ENCODE data around the gene DNAJC21.

DNAJC21 gene

DNA sequence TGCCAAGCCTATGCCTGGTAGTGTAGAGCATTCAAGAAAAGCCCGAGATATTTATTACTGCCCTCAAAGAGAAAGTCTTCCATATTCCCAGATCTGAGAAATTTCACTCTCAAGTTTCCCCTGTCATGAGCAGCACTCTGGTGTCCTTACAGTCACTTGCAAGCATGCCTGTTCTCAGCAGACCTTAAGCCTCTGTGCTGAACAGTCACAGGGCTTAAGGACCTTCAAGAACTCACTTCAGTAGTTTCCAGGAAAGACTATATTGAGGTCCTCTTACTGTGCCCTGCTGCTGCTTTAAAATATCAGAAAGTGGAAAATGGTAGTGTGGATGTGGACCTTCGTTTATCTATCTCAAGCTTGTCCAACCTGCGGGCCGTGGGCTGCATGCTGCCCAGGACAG lies 53.5 kb downstream of the DNAJC21 start:
- no peak for DNase-seq (ENCODE audit: low read depth)

DNA sequence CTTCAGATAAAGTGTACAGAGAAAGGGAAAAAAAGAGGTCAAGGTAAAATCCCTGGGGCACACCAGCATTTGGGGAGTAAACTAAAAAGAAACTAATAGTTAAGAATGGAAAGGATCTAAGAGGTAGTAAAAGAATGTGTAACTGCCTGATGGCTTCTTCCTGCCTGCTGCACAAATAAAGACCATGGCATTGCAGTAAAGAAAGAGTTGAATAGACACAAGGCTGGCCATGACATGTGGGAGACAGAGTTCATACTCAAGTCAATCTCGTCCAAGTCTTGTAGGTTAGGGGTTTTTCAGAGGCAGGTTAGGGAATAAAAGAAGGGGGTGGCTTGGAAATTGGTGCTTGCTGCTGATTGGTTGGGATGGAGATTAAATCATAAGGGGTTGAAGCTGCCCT lies 57.6 kb downstream of the DNAJC21 start:
- no peak for DNase-seq (ENCODE audit: low read depth)

DNA sequence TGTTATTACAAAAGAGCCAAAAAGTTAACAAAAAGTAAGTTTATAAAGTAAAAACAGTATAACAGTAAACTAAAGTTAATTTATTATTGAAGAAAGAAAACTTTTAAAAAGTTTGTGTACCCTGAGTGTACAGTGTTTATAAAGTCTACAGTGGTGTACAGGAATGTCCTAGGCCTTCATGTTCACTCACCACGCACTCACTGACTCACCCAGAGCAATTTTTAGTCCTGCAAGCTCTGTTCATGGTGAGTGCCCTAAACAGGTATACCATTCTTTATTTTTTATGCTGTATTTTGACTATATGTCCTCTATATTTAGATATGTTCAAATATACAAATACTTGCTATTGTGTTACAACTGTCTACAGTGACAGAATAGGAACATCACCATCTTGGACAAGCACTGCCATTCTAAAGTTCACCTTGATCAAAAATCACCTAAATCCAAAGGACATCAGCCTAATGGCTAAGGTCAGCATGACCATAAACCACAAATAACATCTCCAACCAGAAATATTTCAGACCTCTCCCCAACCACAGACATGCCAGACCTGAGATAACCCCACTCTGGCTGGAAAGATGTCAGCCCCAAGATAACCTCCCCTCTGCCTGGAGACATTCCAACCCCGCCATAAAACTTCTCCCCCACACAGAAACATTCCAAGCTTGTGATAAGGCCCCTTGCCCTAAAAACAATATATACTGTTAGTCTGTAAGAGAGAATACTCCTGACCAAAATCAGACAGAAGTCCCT lies 62.3 kb downstream of the DNAJC21 start:
- DNase-seq (ENCODE audit: low read depth) = no peak

DNA sequence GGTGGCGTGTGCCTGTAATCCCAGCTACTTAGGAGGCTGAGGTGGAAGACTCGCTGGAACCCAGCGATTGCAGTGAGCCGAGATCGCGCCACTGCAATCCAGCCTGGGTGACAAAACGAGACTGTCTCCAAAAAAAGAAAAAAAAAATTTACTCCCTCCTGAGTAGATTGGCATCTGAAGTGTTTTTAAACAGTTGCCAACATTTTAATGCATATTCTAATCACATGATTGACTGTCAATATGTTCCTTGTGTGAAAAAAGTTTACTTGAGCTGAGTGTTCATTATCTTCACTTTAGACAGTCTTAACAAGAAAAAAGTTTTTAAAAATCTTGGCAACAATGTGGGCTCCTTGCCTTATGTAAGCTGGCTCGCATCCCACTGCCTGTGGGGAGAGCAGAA lies 64.6 kb downstream of the DNAJC21 start:
- no peak for DNase-seq (ENCODE audit: low read depth)

DNA sequence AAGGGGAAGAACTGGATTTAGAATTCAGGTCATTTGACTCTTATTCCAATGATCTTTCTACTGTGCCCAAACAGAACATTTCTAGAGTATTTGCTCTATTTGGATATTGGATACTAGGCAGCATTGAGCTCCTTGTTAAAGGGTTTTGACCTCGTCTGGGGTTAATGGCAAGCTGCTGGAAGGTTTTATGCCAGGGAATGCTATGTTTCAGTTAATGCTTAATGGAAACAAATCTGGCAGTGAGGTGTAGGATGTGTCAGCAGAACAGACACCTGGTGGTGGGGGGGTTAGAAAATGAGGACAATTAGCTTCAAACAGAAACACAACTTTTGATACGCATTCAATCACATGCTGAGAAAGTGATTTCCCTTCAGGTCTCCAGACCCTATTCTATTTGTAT lies 66.9 kb downstream of the DNAJC21 start:
- no peak for DNase-seq (ENCODE audit: low read depth)

DNA sequence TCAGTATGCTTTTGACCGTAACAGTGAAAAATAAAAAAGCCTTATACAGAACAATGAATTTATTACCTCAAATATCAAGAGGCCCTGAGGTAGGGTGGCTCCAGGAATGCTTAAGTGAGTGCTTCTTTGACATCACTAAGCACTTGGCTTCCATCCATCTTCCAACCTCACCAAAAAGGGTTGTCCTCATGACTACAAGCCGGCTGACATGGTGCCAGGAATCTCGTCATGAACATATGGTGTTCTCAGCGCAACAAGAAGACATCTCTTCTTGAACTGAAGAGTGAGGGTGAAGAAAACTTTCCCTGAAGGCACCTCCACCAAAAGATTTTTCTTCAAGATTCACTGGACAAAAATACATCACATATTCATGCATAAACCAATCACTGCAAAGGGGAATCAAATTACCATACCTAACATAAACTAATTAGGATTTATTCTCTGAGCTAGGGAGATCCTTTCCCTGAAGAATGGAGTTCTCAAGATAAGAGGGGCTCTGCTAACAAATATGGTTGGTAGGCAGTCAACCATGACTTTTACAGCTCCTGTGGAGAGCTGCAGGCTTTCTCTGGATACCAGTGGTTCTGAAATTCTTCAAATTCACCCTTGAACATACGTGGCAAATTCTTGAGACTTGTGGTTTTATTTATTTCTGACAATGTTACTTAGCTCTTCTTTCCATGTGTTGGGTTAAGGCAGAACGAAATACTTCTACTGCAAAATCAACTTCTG lies 68.9 kb downstream of the DNAJC21 start:
- no peak for DNase-seq (ENCODE audit: low read depth)

DNA sequence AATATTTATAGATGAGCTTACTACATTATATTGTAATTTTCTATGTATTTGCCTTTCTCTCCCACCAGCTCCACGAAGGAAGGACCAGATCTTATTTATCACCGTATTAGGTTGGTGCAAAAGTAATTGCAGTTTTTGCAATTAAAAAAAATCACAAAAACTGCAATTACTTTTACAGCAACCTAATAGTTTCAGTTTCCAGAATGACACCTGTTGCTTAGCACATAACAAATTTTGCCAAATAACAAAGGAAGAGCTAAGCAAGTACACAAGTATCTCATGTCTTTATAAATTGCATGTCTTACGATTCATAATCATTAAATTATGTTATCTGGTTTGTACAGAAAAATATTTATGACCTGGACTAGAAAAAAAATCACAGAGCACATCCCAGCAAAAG lies 72.5 kb downstream of the DNAJC21 start:
- DNase-seq (ENCODE audit: low read depth) = no peak

DNA sequence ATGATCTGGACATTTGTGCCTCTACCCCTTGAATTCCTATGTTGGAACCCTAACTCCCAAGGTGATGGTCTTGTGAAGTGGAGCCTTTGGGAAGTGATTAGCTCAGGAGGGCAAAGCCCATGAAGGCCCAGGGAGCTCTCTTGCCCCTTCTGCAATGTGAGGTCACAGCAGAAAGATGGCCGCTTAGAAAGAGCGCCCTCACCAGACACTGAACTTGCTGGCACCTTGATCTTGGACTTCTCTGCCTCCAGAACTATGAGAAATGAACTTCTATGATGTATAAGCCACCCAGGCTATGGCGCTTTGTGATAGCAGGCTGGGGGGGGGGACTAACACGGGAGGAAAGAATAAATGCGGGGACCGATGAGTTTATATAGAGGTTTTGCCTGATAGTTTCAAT lies 73.1 kb downstream of the DNAJC21 start:
- DNase-seq (ENCODE audit: low read depth) = no peak

DNA sequence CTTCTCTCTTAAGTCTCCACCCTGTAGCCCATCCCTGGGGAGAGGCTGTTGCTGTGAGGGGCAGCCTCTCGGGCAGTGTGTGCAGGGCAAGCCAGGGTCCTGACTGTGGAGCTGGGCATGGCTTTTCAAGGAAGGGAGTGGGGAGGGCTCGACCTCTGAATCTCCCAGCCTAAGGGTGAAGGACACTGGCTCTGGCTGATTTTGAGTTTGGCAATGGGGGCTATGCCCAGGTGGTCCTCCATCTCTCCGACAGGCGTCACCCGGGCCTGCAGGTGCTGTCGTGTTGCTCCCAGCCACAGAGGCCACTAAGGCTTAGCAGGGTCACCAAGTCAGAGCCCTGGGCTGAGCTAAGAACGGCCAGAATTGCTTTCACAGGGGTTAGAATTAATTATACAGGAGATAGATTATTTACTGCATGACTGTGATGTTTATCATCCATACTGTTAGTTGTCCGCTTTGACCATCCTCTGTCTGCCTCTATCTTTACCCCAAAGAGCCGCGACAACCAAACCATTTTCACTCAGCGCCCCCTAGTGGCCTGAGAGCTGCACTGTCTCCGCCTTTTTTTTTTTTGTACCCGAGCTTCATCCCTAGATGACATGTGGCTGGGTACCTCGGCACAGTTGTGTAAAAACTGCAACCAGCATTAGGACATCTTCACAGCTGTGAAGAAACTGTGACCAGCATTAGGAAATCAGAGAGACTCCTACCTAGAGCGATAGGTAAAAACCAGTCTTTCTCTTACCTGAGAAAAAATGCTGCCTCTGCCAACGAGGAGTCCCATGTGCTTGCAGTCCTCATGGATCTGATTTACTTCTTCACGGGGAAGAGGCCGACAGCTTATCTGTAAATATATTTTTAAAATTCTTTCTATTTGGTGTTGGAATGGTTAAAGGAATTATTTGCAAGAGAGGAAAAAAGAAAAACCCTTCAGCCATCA lies 73.9 kb downstream of the DNAJC21 start:
- DNase-seq (ENCODE audit: low read depth) = peak; percentile 3

DNA sequence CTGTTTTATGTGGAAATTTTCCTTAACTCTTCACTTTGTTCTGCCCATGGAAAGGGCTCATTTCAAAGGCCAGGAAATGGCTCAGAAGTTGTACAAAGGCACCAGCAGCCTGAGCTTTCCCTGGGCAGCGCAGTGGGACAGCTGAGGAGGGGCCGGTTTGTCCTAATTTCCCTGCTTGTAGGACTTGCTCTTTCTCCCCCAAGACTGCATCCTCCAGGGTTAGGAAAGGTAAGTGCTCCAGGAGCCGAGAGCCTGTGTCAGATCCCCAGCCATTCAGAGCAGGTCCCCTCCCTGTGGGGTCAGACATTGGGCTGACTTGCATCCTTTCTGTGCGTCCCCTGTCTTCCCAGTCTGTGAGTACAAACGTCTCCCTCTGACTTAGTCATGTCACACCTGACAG lies 74.8 kb downstream of the DNAJC21 start:
- DNase-seq (ENCODE audit: low read depth) = no peak

DNA sequence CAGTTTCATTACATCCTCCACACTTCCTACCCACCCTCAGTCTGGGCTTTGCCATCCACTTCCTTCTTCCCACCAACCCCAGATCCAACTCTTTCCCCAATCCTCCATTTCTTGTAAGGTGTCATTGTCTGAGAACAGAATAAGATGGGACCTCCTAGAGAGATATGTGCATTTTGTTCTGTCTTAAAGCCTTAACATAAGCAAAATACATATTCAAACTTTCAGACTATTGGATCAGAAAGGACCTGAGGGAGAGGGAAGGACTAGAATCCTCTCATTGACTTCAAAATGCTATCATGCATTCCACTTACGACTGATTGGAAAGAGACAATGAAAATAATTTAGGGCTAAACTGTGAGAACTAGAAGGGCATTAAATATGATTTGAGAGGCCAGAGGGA lies 75.4 kb downstream of the DNAJC21 start:
- no peak for DNase-seq (ENCODE audit: low read depth)

All from activated T-helper 1 cell treated with Interleukin-2 at 50 U/mL for 16 hours (primary cell).